HG02870 (cell line): ENCODE results near the gene PARD3B.
"Not testable (repeated sequence)": the region's sequence is repeated elsewhere in the genome, so short reads cannot be mapped to it uniquely, and the experiment has no call there.

Source experiments
- ATAC-seq: cut with Tn5 transposase; IDR thresholded peaks from one replicate; pipeline ENCODE4 v1.9.1; 2021; ENCODE audit warnings: mild to moderate bottlenecking, moderate library complexity; ENCODE audit not compliant: unreplicated experiment

PARD3B gene

DNA sequence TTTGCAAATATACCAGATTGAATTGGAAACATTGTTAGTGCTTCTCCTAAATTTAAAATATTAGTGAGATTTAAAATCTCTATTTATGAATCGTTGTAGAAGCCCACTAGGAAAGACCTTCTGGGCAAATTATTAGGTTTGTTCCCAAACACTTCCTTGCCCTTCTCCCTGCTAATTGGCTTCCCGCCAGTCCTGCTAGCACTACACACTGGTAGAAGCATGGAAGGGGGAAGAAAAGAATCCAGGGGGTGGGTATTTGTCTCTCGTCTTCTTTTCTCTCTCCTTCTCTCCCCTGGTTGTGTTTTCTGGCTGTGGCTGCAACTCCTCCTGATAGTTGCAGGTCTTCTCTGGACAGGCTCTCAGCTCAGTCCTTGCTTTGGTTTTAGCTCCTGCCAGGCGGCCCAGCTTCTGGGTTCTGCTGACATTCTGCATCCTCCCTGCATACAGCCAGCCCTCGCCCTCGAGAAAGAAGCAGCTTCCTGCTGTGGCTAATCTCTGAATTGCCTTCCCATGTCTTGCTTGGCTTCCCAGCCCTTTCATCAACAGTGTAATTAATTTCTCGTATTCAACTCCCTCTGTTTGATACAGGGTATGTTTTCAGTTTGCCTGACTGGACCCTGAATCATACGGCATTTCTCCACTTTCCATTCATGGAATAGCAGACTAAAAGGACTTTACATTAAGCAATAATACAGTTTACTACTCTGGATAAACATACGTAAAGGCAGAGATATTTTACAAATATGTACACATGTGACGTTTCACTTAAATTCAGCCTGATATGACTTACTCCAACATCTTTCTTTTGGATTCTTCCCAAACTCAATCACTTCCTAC is 6.9 kb upstream of the PARD3B start:
- no peak for ATAC-seq

DNA sequence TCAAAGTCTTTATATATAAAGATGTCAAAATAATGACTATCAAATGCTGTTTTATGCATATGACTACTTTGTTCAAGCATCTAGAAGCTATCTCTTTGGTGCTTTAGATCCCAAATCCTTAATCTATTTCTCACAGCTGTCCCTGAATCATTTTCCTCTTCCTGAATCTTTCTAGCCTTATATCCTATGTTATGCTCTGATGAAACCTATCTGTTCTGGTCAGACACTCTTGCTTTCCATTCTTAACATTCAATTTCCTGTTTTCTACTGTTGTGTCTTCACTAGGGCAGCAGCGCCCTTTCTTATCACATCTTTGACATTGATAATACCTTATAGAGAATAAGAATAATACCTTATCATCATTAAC is 6.3 kb upstream of the PARD3B start:
- ATAC-seq, result no peak

DNA sequence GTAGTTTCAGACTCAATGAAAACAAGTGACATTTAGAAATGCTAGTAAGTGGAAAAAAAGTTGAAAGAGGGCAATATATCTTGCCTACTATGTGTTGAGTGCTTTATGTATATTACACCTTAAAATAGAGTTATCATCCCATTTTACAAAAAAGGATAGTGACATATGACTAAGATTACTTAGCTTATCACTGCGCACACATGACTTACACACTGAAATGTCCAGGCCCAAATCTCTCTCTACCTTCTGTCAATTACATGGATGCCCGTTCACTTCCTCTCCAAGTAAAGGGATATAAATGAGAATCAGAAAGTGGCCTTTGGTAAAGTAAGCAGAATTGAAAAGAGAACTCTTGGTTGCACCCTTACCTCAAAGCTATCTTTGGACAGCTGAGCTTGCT is 3.6 kb upstream of the PARD3B start:
- ATAC-seq, result no peak

DNA sequence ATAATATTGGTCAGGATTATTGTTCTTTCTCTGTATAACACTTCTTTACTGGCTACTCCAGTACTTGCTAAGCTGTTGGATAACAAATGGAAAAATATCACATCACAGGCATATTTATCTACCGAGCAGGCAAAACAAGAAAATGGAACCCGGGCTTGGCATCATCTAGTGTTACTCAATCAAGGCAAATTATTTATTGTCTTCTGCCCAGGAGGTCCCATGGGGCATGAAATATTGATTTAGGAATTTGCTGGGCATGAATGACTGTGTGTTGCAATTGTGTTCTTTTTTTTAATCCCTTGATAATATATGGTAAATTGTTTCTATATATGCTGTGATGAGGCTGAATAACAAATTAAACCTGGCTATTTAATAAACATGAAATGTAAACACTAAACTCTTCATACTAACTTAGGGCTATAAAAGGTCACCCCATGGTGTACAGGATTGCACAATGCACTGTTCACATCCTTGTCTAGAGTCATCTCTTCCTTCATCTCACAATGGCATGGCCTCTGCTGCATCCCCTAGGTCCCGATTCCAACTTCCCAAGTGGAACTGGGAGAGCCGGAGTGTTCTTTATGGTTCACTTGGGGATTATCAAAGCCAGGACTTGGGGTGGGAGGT is 2.2 kb upstream of the PARD3B start:
- no peak for ATAC-seq

DNA sequence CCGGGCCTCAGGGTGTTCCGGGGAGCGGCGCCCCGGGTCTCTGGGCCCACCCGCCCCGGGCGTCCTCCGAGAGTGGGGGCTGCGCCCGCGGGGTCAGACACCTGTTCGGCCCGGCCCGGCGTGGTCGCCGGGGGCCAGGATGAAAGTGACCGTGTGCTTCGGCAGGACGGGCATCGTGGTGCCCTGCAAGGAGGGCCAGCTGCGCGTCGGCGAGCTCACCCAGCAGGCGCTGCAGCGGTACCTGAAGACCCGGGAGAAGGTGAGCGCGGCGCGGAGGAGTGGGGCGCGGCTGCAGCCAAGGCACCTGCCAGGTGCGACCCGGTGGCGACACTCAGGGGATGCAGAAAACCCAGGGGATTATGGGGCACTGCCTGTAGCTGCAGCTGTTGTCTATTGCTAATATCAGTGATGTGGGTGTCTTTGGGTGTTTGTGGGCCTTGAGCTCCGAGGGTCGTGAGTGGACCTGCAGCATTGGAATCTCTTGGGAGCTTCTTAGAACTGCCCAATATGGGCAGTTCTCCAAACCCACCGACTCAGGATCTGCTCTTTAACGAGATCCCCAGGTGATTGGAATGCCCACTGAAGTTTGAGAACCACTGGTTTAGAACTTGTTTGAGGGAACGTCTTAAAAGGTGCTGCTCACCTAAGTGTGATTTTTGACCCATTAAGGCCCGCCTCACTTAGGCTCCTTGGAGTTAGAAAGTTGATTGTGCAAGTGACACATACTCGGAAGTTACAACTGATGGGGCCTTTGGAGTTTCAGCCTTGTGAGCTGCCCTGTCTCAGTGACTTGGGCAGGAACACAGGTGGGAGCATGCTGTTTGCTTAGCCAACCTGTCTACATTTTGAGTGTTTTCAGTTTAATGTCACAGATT is 823 bp downstream of the PARD3B start:
- peak; percentile 10 for ATAC-seq

DNA sequence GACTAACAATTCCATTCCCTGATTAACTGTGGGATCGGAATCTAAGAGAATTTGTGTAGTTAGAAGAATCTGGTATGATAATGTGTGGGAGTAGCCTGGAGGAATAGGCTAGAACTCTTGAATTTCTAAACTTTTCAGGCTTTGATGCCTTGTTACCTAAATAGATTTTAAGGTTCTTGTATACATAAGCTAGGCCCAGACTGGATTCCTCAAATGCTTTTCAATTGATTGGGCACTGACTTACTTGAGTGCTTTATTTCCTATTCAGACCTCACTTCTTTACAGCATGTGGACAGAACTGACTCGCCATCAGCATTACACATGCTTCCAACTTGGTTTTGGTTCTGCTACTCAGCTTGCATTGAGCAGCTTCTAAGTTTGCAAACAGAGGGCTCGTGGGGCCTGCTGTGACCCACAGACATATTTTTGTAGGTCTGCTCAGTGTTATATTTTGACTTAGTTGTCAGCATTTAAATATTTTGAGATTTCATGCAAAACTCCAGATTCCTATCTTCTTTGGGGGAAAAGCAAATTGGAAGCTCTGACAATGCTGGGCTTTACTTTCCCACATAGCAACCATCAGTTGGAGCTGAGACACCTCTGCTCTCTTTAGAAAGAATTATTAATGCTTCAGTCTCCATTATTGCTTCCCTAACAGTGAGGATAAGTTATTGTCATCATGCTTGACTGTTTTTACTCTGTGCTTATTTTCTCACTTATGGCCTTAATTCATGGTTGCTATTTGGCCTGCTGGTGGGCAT is 5.7 kb downstream of the PARD3B start:
- ATAC-seq, result no peak

DNA sequence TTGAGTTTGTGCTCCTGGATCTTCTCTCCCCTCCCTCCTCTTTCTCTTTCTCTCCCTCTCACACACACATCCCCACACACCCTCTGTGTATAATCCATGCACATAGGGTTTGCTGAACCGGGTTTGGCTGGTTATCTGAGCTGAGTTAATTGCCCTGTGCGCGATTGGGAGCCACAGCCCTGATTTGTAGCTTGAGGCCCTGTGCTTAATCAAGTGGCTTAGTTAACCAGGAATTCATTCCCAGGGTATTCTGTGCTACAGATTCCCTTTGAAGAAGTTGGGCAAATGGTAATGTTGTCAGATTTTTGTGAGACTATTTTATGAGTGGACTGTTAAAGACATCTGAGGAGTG is 6.2 kb downstream of the PARD3B start:
- ATAC-seq, result no peak

DNA sequence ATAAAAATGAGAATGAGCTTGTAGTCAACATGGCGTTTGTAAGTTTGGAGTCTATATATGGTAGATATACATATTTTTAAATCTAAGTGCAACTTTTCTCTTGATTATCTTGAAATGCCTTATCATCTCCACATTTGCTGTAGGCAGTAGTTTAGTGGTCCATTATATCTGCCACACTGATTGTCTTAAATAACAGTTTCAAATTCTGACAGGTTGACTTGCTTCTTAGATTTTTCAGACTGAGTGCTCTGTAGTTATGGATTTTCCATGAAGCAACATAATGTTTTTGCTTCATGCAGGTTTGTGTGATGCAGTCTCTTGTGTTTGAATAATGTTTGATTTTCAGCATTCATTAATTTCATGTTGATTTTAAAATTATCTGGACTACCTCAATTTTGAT is 12.3 kb downstream of the PARD3B start:
- ATAC-seq, result no peak

DNA sequence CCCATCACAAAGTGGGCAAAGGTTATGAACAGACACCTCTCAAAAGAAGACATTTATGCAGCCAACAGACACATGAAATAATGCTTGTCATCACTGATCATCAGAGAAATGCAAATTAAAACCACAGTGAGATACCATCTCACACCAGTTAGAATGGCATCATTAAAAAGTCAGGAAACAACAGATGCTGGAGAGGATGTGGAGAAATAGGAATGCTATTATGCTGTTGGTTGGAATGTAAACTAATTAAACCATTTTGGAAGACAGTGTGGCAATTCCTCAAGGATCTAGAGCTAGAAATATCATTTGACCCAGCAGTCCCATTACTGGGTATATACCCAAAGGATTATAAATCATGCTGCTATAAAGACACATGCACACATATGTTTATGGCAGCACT is 14.1 kb downstream of the PARD3B start:
- ATAC-seq, result not testable (repeated sequence)

DNA sequence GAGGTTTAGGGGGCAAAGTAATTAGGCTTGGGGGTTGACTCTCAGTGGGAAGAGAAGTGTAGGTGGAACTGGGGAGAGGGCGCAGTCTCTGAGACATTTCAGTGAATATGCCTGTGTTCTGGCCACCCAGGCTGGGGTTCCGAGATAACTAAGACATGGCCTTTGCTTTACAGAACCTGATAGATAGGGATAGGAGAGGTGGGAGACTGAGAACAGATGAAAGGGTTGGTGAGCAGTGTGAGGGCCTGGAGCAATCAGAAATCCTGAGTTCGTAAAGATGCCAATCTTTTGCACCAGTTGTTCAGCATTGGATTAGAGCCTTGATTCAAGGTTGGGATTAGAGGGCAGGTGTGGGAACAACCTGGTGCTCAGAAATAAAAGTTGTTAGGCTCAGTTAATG is 15.6 kb downstream of the PARD3B start:
- ATAC-seq, result no peak

DNA sequence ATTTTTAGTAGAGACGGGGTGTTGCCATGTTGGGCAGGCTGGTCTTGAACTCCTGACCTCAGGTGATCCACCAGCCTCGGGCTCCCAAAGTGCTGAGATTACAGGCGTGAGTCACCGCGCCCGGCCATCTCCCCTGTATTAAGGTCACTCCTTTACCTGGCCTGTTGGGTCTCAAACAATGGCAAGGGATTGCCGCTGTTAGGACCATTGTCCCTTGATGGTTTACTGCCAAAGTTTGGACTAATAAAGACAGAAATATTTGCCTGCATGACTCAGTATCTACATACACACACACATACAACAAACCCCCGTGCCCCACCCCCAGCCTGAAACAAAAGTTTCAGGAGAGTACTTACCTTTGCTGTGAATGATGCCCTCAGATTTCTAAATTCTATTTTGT is 16.5 kb downstream of the PARD3B start:
- ATAC-seq, result no peak

DNA sequence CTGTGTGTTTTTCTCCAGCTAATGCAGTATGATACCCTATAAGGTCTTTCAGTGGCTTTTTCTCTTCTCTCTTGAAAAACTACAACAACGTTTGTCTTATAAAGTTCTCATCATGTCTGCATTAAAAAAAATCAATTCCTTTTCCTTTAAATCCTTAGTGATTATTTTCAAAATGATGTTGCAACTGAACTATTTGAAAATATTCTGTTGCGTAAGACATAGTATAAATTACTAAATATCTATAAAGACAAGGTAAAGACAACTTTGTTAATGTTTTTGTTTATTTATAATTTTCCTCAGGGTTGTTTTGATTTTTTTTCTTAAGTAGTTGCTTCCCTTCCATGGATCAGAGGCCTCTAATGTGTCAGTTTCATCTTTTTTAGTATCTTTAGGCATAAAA is 21.2 kb downstream of the PARD3B start:
- no peak for ATAC-seq

DNA sequence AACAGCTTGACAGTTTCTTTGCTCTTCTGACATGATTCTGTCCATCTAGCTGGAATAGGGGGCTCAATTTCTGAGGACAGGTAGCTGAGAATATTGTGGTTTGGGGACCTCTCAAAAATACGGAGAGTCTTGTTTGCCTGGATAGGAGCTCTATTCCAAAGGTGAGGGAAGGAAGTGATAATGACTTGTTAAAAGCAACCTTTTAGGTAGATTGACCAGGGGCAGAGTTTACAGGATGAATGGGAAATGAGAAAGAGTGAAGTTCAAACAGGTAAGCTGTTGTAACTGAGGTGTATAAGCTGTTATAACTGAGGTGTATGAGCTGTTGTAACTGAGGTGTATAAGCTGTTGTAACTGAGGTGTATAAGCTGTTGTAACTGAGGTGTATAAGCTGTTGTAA is 25.1 kb downstream of the PARD3B start:
- ATAC-seq, result no peak

DNA sequence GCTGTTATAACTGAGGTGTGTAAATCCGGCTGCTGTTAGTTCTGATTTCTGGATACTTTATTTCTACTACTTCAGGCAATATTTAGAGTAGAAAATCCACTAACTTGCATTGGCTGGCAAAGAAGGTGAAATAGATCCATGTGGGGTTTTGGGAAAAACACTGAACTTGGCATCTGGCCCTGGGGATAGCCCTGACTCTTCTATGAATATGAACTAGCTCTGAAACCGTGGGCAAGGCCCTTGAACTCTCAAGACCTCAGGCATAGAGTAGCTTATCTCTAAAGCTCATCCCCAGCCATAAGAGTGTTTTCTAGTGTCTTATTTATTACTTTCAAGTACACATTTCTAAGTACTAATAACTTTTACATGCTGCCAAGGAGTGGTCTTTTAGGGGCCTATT is 25.8 kb downstream of the PARD3B start:
- ATAC-seq, result no peak

DNA sequence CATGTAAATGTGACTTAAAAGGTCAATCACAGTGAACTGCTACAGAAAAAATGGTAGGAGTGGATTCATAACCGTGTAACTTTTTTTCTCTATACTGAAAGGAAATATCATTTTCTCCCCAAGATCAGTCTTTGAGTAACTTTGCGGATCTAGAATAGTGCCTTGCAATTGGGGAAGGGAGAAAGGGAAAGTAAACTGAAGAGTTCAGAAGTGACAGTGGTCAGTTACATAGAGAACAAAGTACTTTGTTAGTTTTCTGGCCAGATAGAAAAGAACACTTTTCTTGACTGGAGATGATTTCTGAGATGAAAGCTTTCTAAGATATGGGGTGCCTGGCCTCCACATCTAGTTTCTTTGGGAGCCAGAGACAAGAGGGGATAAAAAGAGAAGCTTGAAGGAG is 26.6 kb downstream of the PARD3B start:
- no peak for ATAC-seq

DNA sequence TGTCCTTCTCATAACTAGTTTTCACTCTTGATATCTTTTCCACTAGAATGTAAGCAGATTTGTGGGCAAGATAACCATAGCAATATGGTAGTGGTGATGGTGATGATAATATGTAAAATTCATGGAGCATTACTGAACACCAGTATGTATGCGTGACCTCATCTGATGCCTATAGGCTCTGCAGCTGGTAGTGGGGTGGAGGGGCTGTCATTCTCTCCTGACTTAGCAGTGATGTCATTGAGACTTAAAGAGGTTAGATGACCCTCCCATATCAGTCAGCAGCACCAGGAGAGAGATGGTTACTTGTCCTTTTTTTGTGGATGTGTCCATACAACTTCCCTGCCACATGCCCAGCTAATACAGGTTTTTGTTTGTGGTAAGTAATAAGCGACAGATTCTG is 27.9 kb downstream of the PARD3B start:
- no peak for ATAC-seq

DNA sequence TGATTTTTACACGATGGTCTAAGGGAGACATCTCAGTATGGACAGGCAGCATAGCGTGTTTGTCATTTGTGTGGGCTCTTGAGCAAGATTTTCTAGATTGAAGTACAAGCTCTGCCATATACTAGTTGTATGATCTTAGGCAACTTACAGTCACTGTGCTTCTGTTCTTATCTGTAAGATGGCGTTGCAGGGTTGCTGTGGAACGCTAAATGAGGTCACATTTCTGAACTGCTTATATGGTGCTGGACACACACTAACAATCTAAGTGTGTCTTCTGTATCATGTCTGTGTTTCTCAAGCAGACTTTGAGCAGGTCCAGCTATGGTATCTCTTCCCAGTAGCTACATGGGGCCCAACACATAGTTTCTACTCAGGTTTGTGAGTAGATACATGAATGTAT is 29.2 kb downstream of the PARD3B start:
- no peak for ATAC-seq

DNA sequence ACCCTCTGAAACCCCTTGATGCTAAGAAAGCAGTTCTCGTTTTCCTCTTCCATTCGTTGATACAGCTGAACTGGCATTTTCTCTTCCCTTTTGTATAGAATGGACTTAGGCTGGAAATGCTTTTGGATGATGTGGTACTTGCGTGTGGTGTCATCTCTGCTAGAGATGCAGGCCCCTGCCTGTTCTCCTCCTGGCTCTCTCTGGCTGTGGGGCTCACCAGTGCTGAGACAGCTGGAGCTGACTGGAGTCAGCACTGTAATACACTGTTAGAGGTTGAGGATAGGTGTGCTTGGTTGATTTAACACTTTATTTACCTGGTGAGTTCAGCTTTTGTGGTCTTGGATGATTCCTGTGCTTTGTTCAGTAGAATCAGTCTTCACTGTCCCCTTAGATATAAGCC is 30.2 kb downstream of the PARD3B start:
- ATAC-seq, result no peak

DNA sequence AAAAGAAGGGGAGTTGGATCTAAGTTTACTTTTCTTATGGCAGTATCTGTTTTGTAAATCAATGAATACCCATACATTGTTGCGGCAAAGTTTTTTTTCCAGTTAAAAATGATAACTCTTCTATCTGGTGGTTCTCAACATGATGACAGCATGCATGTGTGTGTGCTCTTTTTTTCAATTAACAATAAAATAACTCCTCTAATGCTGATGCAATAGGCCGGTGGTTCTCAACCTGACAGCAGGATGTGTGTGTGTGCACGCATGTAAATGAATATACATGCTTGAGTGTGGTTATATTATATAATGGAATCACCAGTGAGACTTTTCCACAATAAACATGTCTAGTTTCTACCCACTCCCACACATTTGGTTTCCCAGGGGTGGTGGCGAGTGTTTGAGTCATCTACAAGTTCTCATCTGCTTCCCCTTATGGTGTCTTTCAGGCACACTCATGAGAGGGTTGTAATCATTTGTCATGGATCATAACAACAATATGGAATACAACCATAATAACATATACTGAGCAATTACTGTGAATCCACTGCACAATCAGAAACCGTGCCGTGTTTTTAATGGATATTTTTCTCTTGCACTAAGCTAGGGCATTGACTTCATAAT is 31.2 kb downstream of the PARD3B start:
- ATAC-seq, result no peak

DNA sequence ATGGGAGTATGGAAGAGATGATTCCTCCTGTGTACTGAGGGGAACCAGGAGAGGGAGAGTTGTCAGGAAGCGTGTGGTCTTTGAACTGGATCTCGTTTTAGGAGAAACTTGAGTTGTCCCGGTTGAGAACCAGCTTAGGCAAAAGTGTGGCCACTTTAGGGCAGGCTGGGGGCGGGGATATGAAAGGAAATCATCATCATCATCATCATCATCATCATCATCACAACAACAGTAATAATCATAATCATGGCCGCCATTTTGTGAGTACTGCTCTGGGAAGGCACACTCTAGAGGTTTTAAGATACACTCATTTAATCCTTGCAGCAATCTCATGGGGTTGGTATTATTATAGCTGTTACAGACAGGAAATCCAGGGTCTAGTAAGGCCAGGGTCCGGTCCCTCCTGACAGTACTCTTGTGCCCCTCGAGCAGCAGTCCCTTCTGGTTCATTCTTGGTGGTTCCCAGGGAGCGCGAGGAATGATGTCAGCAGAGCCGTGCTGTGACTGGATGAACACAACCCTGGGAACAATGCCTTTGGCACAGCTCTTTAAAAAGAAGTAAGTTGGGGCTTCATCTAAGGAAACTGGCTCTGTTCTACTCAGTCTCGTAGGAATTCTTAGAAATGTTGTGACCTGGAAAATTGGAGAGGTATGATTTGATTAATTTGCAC is 33.8 kb downstream of the PARD3B start:
- no peak for ATAC-seq
